Measurements from ENCODE around the gene ADAMTS16.

ADAMTS16 gene

DNA sequence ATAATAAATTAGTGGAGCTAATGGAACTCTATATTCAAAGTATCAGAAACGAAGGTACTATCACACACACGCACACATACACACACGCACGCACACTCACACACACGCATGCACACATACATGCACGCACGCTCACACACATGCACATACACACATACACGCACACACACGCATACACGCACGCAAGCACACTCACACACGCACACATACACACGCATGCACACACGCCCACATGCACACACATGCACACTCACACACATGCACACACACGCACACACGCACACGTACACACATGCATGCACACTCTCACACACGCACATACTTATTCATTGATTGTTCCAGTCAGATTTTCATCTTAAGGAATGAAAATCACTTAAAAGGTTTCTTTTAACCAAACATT lies 212.5 kb downstream of the ADAMTS16 start:
- DNase-seq, result no peak

DNA sequence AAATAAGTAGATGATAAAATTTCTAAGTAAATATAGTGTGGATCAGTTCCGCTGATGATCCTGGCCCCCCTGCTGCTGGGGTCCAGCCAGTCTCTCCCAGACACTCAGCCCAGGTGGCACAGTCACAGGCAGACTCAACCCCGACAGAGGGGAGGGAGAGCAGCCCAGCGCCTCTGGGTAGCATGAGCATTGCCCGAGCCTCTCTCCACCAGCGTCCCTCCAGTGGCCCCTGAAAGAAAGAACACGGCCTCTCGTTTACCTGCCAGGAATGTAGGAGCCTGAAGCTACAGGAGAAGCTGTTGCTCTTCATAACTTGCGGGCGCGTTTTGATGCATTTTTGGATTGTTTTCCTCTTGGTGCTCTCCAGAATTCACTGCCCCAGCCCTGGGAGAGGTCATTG lies 213.6 kb downstream of the ADAMTS16 start:
- DNase-seq, result no peak

DNA sequence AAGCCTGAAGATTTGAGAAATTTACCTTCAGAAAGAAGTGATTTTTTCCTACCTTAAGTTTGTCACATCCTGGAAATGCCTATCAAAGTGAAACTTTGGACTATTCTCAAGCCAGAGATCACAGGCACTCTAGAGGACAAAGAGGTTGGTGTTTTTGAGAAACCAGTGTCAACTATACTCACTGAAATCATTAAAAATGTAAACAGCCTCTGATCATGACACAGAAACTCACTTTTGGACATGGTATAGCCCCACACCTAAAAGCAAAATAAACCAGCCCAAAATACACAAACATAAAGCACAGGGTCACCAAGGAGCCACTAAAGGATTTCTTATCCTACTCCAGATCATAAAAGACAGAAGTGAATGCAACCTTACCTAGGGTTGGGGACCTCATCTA lies 216.6 kb downstream of the ADAMTS16 start:
- DNase-seq, result no peak

DNA sequence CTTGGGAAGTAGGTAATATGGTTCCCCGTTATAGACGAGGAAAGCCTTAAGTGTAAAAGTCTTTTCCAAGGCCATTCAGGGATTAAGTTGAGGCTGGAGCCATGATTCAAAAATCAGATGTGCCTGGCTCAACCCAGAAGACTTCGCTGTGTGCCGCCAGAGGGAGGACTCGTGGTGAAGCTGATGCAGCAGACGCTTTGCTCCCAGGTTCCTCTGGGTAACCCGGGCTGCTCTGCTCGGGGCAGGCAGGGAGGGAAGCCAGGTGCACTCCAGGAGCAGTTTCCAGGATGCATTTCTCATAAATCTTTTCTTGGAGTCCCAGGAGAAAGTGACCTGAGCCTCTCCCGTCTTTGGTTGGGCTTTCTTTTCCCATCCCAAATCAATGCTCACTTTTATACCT lies 219.5 kb downstream of the ADAMTS16 start:
- DNase-seq, result no peak

DNA sequence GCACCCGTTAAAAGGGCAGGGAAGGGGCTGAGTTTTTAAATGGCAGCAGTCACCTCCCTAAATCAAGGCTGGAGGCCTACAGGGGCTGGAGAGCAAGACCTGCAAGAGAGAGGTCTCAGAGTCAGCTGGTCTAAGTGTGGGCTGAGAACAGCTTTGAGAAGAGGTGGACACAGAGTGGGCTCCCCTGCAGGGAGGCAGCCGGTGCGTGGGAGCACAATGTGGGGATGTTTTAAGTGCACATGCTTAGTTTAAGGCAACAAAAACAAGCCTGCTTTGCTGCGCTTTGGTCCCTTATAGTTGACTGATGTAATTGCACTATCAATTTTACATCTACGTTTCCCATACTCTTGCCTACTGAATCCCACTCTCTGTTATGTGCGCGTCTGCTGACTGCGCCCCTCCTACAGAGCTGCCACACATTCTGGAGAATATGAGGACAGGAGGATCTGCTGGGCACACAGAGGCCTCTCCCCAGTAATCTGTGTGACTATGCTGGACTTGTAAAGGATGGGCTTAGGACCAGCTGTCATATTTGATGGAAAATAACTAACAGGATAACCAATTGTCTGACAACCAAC lies 220.3 kb downstream of the ADAMTS16 start:
- no peak for DNase-seq

DNA sequence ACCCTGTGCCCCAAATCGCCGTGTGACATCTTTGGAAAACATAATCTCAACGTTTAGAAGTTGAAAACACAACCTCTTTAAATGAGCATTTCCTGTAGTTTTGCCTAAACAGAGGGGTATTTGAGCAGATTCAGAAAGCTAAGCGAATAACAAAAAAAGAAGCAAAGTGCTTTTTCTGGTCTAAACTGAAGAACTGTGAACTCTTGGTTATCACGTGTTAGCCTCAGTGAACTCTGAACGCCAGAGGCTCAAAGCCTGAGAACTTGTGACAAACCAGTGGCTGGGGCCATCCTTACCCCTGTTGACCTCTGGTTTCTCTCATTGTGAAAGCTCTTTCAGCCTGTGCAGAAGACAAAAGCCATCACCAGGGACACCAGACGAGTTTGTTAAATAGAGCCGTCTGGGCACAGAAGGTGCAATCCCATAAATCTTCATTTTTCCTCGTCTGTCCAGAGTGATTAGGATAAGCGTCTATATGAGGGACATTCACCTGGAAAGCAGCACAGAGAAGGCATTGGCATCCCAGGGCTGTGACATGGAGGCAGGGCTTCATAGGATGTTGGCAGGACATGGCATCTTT lies 220.9 kb downstream of the ADAMTS16 start:
- DNase-seq, result no peak

DNA sequence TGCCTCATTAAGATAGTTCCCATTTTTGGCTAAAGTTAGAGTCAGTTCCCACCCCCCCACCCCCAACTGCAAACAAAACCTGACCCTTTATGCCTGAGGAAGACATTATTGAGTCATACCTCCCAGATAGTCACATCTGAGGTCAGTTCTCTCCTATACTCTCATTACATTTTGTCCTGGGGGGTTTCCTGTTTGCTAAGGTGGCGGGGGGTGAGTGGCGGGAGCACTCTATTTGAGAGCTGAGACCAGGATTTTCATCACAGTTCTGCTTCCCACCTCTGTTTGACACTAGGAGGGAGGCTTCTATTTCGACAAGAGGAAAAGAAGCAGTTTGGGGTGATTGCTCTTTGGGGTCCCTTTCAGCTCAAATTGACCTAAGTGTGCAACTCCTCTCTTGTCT lies 222.9 kb downstream of the ADAMTS16 start:
- DNase-seq, result no peak

DNA sequence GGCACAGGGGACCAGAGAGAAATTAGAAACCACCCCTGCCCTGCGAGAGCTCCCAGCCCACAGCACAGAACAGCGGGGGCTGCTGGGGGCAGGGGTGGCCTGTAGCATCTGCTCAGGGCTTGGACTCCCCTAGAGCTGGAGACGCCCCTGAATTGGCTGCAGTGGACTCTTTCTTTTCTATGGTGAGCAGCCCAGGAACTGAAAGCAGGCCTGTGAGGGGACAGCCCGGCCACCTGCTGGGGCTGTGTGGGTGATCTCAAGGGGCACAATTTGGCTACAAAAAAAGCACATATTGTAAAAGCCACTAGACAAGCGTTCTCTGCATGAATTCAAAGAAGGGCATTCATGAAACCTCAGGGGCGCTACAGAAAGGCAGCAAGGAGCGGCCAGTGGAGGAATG lies 224.8 kb downstream of the ADAMTS16 start:
- DNase-seq, result no peak

DNA sequence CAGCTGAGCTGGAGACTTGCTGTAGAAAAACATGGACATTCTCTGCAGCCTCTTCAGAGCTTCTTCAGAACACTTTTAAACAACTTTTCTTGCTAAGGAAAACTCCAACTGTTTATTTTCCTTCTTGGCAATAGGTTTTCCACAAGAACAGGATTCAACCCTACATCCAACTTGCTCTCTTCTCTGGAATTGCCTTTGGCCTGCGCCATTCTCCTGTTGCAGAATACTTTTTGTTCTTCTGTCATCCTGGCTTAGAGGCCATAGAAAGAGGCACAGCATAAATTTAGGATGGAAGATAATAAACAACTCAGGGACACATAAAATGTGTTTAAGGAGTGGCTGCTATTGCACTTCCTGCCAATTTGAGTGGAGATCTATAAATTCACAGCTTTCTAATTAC lies 227.6 kb downstream of the ADAMTS16 start:
- DNase-seq, result no peak

DNA sequence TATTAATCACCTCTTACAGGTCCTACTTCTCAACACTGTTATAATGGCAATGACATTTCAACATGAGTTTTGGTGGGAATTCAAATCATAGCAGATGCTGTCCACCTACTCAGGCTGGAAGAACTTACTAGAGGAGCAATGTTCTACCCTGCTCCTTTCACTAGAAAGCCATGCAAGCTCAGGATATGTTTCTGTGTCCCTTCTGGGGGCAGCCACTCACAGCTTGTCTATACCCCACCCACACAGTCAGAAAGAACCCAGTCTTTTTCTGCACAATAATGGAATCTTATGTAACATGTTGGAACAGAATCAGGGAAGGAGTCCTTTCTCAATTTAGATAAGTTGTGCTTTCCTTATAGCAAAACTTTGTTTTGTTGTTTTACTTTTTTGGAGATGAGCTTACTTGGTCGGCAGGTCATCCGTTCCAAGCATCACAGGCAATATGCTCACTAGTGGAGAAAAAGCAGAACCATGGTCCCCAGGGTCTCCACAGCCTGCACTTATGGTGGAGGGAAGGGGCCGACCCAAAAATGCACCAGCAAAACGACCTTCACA lies 229.0 kb downstream of the ADAMTS16 start:
- no peak for DNase-seq

Measured in NCI-H526 treated with DMSO at 0.1 percent for 48 hours (cell line).